Activated CD4-positive, alpha-beta T cell treated with anti-CD3 and anti-CD28 coated beads, Interleukin-2, amount 50 U/mL, for 1 hour (primary cell): ENCODE measurements around the gene NBAS.
"Not testable (repeated sequence)": the region's sequence is repeated elsewhere in the genome, so short reads cannot be mapped to it uniquely, and the experiment has no call there.

Experiments
- DNase-seq: peaks from one replicate; pipeline ENCODE4 v3.0.0-alpha.2; 2020

Gene NBAS

DNA sequence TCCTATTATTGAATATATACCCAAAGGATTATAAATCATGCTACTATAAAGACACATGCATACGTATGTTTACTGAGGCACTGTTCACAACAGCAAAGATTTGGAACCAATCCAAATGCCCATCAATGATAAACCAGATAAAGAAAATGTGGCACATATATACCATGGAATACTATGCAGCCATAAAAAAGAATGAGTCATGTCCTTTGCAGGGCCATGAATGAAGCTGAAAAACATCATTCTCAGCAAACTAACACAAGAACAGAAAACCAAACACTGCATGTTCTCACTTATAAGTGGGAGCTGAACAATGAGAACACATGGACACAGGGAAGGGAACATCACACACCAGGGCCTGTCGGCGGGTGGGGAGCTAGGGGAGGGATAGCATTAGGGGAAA, 310.2 kb downstream of the NBAS start:
- DNase-seq, result not testable (repeated sequence)

DNA sequence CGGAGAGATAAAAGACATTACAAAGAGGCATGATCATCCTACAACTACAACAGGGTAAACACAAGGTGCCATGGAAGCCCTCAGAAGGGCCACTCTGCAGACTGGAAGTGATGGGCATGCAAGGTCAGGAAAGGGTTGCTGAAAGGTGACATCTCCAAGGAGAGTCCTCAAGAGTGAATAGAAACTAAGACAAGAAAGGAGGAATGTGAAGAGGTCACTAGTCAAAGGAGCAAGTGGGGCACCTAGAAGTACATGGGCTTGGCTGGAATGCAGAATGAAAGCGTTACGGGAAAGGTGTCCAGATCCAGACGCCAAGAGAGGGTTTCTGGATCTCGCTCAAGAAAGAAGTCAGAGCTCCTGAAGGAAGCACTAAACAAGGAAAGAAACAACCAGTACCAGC, 314.3 kb downstream of the NBAS start:
- DNase-seq, result no peak

DNA sequence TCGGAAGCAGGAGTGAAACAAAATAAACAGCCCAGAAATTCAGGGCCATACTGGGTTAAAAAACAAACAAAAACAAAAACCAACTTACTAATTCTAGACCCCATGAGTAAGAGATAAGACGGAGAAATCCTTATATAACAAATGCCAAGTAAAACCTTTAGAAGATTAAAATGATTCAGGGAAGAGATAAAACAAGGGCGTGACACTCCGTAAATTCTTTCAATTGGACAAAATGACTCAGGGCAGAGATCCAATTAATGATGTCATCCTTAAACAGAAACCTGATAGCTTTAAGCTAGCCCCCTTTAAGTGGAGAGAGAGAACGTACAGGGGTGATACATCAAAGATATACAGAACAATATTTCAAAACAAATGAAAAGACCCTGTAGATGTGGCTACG, 317.4 kb downstream of the NBAS start:
- no peak for DNase-seq

DNA sequence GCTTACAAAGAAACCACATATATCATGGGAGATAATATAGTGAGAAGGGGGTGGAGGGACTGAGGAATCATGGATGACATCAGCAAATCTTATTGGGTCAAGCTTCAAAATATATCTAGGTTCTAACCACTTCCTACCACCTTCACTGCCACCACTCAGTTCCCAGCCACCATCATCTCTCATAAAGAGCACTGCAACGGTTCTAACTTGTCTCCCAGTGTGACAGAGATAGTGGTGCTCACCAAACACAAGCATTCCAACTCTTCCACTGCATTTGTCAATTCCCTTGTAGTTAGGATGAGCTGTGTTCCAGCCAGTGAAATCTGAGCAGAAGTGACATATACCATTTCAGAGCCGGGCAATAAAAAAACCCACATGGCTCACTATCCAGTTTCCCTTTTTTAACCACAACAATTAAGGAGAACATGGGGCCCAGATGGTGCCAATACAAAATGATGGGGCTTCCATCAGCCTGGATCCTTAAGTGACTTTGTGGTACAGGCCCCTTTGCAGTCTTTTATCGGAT, 318.1 kb downstream of the NBAS start:
- no peak for DNase-seq

DNA sequence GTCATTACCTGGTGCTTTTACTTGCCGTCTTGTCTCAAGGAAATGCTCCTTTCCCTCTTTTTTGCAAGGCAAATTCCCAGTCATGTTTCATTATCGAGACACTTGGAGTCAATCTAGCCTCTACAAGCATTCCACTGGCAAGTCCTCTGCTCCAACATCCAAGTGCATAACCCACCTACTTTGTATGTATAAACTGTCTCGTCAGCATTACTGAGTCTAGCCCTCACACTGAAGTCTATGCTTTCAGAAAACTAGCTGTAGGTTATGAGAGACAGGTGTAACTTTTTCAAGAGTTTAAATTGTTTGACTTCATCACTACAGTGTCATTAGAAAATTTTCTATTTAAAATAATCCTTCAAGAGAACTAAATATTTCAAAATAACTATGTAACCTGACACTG, 319.2 kb downstream of the NBAS start:
- DNase-seq, result no peak

DNA sequence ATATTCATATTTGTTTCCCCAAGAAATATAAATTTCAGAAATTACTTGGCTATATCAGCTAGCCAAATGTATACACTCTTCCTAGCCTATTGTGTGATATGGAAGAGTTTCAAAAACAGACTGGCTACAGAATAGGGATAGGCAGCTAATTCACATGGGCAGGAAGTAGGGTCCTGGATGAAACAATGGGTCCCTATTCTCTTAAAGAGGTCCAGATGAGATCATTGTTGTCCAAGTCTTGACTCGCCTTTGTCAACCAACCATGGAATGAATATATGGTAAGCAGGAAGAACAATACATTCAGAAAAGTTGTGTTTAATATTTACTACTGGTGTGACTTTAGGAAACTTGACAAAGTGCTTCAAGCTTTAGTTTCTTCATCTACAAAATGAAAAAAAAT, 319.9 kb downstream of the NBAS start:
- DNase-seq, result no peak

DNA sequence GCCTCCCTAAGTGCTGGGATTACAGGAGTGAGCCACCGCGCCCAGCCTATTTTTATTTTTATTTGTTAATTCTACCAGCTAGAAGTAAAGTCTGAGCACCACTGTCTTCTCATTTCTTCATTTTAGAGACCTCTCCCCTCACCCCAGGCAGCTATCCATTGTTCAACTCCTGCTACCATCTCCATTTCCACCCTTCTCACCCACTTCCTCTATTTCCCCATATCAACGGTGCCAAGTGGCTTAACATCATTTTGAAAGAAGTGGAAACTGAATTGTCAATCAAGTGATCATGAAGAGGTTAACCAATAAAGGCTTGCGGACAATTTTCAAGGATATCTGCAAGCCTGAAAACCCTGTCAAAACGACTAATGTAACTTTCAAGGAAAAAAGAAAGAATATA, 323.1 kb downstream of the NBAS start:
- DNase-seq, result no peak

DNA sequence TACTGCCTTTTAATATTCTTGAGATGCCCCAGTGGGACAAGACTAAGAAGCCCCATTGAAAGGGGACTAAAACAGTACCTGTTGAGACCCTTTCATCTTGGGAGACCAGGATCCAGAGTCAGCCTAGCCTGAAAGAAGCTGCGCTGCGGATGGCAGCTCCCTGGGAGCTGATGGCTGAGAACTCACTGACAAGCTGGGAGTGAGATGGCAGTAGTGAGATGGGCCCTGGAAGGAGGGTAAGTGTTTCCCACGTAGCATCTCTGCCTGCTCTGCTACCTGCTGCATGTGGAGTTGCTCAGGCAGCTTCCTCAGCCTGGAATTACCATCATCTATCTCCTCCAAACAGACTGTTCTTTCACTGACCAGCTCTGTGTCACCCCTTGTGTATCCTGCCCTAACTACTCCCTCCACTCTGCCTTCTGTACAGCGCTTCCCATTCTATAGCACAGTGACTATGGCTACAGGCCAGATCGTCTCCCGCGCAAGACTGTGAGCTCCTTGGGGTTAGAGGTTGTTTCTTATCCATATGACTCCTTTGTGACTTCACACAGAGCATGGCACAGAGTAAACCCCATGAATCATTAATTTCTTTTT, 330.4 kb downstream of the NBAS start:
- DNase-seq, result no peak

DNA sequence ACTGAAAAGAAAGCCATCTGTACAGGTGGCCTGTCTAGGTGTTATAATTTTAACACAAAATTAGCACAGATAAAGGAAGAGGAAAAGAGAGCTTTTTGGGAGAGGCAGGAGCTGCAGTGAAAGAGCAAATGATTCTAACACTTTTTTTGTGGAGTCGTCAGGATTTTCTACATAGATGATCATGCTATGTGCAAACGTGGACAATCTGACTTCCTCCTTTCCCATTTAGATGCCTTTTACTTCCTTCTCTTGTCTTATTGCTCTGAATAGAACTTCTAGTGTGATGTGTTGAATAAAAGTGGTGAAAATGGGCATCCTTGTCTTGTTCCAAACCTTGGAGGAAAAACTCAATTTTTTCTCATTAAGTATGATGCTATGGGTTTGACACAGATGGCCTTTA, 334.5 kb downstream of the NBAS start:
- no peak for DNase-seq

DNA sequence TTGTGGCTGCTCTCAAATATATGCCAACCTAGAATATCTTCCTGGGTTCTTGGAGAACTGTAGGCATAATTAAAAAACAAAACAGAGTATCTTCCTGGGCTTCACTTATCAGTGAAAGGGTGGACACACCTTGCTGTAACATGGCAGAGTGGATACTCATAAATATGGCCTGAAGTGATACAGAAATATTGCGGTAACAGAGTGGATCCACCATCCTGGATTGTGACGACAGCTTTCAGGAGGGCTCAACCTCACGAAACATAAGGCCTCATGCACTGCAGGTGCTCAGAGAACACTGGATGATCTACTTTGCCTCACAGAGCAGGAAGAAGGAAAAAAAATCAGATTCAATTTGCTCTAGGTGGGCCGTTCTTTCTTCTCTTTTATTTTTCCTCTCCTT, 336.0 kb downstream of the NBAS start:
- no peak for DNase-seq

DNA sequence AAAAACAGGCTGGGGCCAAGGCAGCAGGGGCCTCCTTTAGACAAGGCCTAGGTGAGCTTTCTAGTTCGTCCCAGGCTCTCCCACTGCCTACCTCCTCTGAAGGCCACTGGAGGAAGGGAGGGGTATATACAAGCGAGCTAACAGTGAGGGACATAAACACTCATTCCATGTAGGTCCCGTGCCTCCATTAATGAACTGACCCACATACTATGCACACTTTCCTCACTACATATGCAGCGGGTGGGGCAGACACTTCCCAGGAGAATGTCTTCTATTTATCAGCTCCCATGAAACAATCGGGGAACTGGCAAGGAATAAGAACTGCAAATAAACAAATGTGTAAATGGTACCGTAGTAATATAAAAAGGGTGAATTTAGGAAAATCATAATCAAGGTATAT, 336.5 kb downstream of the NBAS start:
- no peak for DNase-seq

DNA sequence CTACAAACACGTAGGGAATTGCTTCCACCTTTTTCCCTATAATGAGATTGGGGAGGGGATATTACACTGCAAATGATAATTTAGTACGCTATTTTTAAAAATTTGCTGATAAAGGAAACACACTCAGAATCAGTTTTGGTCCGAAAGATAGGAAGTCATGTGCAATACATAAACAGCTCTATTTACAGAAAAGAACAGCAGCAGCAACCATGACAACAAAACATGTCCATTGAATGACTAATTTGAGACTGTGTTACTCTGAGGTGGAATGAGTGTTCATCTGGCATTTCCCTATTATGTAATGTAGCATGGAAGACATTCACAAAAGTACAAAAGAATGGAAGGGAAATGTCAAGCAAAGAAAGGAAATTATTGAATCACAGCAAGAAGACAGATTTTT, 337.2 kb downstream of the NBAS start:
- DNase-seq, result no peak

DNA sequence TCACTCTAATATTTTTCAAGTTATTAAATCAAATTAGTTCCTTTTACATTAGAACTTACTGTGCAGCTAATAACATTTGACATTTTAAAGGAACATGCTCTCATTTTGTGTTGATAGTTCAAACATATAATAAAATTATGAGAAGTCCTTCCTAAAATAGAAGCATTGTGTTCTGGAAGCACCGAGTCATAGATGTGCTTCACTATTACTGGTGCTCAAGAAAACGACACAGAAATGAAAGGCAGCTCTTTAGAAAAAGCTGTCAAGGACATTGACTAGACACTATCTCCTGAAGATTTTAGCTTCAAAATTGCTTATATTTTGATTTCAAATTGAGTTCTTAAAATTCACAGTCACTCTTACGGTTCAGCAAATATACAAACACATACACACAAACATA, 338.3 kb downstream of the NBAS start:
- DNase-seq, result no peak

DNA sequence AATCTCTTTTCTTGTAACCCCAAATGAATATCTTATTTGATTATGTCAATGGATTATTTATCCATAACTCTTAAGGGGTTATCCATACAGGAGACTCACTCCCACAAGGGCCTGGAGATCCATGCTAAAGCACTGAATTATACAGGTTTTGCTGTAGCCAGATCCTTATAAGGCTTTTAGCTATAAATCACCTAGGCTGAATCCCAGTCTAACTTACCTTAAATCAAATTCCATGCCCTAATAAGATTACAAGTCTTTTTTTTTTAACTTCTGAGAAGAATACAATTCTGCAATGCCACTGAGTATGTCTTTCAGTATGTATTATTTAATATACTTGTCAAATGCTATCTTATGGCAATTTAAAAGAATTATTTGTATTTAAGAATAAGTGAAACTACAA, 340.5 kb downstream of the NBAS start:
- DNase-seq, result no peak

DNA sequence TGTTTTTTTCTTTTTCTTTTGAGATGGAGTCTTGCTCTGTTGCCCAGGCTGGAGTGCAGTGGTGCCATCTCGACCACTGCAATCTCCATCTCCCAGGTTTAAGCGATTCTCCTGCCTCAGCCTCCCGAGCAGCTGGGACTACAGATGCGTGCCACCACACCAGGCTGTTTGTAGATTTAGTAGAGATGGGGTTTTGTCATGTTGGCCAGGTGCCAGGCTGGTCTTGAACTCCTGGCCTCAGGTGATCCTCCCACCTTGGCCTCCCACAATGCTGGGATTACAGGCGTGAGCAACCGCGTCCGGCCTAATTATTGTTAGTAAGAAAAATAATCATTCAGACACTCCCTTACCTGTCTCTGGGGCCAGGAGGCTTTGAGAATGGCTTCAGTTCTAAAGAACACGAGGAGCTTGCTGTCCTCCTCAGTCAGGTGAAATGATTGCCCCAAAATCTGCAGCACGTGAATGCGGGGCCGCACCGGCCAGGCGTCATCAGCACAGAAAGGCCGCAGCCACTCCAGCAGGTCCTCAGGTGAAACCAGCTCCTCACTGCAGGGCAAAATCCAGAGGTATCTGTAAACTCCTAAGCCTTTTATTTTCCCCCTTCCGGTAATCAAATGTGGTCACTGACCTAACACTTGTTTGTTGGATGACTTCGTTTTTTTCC, 342.6 kb downstream of the NBAS start:
- no peak for DNase-seq

DNA sequence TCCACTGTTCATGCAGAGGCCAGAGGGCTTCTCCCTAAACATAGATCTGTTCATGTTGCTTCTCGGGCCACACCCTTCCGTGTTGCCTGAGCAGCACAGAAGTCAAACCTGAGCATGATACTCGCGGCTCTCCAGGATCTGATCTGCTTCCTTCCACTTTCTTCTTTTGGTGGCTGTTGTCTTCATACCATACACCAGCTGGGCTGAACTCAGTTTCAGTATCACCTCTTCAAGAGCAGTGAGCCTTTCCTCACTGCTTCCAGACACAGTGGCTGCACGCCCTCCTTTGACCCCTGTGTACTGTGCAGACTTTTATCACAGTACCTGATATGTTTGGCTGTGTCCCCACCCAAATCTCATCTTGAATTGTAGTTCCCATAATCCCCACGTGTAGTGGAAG, 348.9 kb downstream of the NBAS start:
- DNase-seq, result no peak

DNA sequence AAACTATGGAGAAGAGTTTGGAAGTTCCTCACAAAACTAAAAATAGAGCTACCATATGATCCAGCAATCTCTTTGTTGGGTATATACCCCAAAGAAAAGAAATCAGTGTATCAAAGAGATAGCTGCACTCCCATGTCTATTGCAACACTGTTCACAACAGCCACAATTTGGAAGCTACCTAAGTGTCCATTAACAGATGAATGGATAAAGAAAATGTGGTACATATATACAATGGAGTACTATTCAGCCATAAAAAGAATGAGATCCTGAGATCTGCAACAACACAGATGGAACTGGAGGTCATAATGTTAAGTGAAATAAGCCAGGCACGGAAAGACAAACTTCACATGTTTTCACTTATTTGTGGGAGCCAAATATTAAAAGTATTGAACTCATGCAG, 350.6 kb downstream of the NBAS start:
- not testable (repeated sequence) for DNase-seq

DNA sequence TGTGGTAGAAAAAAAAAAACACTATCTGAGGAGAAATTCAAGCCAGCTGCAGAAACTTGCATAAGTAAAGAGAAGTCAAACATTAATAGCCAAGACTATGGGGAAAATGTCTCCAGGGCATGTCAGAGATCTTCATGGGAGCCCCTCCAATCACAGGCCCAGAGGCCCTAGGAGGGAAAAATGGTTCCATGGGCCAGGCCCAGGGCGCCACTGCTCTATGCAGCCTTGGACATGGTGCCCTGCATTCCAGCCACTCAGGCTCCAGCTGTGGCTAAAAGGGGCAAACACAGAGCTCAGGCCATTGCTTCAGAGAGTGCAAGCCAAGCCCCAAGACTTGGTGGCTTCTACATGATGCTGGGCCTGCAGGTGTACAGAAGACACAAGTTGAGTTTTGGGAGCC, 354.7 kb downstream of the NBAS start:
- DNase-seq, result no peak

DNA sequence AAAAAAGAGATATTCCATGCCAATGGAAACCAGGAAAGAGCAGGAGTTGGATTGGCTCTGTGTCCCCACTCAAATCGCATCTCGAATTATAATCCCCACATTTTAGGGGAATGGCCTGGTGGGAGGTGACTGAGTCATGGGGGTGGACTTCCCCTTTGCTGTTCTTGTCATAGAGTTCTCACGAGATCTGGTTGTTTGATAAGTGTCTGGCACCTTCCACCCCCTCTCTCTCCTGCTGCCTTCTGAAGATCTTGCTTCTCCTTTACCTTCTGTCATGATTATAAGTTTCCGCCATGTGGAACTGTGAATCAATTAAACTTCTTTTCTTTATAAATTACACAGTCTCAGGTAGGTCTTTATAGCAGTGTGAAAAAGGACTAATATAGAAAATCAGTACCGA, 355.6 kb downstream of the NBAS start:
- DNase-seq, result no peak

DNA sequence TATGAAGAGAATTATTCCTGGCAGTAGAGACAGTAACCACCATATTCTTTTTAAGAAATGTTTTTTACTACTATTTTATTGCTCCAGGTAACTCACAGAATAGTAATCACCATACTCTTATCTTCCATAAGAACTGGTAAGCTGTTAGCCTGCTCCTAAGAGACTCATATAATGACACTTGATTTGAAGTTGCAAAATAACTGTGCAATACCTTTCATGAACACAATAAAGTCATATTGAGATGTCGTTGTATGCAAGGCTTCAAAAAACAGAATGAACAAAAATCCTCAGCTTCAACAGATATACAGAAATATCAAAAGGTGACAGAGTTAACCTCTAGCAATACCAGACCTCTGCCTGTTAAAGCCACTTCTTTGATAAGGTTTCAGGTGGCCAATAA, 360.1 kb downstream of the NBAS start:
- no peak for DNase-seq

DNA sequence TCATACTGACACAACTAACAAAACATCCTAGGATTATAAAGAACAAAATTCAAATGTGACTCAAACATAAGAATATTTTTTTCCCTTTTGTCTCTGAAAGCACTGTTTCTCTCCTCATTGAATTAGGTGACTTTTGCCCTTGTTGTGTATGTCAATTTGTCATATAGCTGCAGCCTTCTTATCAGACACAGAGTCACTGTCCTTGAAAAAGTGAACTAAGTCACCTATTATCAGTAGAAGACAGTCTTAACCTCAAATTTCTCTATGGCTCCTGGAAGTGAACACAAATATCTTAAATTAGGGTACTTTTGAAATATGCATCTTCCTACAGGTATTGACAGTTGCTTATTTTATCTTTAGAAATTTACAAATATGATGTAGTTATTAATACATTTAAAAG, 360.6 kb downstream of the NBAS start:
- no peak for DNase-seq

DNA sequence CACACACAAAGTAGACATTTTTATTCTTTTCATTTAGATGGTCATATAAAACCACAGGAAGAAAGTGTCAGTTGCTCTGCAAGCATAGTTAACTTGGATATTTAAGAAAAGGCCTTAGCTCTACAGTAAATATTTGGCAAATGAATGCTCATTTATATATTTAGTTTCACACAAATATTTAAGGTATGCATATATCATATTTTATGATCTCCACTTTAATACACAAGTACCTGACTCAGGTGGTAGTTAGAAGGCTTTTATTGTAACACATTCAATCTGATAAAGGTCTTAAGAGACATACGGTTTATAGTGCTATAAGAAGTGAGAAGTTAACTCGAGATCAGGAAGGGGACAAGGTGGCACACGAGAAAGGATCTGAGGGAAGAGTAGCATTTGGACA, 363.1 kb downstream of the NBAS start:
- DNase-seq, result no peak

DNA sequence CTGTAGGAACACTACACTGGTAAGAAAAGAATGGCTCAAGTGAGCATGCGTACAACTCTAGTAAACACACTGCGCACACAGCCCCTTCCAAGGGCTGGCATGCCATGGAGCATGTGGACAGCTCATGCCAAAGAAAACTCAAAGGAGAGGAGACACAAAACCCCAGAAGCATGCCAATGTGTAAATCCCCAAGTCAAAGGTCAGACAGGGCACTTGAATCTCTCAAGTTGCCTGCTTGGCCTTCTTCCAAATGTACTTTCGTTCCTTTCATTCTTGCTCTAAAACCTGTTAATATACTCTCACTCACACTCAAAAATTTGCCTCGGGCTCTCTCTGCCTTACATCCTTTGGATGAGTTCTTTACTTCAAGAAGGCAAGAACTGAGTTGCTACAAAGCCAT, 365.3 kb downstream of the NBAS start:
- DNase-seq, result no peak

DNA sequence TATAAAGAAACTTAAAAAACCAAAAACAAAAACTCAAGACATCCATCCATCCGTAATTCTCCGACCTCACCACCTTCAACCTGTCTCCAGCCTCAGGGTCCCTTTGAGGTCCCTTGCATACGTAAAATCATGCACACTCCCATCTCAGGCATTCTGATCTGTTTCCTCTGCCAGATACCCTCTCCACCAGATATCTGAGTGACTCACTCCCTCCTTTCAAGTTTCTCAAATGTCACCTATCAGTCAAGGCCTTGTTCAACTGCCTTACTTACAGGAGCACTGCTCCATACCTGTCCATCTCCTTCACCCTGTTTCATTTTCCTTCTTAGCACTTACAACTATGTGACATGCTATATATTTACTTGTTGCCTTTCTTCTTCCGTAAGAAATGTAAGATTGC, 369.3 kb downstream of the NBAS start:
- no peak for DNase-seq

DNA sequence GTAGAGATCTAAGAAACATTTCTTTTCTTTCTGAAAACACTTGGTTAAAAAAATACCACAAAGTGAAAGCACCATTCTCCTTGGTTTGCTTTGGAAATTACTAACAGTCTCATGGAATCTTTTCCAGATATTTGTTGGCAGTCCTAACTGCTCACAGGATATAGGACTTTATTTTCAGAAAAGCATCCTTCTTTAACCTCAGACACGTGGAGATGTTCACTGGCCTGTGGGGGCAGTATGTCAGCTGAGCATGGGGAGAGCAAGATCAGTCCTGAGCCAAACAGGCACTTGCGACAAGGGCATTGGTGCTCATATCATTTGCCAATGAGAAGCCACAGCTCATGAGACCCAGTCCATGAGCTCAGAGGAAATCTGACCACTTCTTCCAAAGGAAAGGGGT, 371.9 kb downstream of the NBAS start:
- DNase-seq, result no peak
